GM12801 (cell line): ENCODE results near the gene CD81.

ENCODE experiments used
- TF ChIP-seq, protein P1 (sequence below): IDR thresholded peaks from one replicate; pipeline ENCODE4 v1.5.1; 2011; ENCODE audit warnings: control low read depth; ENCODE audit not compliant: insufficient read length; ENCODE audit errors: extremely low read depth

CD81 gene

GRCh38 chr11:2446590-2447252 lies 69.6 kb downstream of the CD81 start:
- TF ChIP-seq, protein P1, sequence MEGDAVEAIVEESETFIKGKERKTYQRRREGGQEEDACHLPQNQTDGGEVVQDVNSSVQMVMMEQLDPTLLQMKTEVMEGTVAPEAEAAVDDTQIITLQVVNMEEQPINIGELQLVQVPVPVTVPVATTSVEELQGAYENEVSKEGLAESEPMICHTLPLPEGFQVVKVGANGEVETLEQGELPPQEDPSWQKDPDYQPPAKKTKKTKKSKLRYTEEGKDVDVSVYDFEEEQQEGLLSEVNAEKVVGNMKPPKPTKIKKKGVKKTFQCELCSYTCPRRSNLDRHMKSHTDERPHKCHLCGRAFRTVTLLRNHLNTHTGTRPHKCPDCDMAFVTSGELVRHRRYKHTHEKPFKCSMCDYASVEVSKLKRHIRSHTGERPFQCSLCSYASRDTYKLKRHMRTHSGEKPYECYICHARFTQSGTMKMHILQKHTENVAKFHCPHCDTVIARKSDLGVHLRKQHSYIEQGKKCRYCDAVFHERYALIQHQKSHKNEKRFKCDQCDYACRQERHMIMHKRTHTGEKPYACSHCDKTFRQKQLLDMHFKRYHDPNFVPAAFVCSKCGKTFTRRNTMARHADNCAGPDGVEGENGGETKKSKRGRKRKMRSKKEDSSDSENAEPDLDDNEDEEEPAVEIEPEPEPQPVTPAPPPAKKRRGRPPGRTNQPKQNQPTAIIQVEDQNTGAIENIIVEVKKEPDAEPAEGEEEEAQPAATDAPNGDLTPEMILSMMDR = no peak
